Daoy (cell line): ENCODE data around the gene LINGO3. TPM values are rescaled to one million over a fixed set of nuclear protein-coding genes. Genes with fewer than 3 reads are reported as not detected.
A peak's percentile ranks its signal among the peaks of the same experiment; 100 is the strongest.

Source experiments
- DNase-seq: peaks from one replicate; pipeline ENCODE4 v3.0.0-alpha.2; 2015; ENCODE audit warnings: low read depth
- total RNA-seq: library from RNA; depleted of rRNA; stranded (reverse); fragments of >200 nt; shearing (Covaris generic); gene quantifications from 2 replicates; pipeline ENCODE4 v1.2.3, GENCODE V29; 2014; rRNA removed

Gene LINGO3
- total RNA-seq, 1 experiment from 2014 or later, result 0.23 TPM

DNA sequence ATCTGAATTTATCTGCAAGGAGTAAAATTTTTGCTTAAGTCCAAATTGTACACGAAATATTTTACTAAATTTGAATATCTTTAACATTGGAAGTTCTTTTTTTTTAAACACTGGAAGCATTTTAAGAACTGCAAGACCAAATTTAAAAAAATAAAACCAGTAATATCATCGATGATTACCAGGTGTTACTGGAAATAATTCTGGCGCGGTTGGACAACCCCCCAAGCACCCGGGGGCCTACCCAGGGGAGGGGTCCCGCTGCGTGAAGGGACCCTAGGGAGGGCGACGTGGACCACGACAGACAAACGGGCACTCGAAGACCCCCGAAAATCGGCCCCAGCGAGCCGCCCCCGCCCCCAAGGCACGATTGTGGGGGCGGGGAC, 39.1 kb downstream of the LINGO3 start:
- DNase-seq, result no peak

- no peak for DNase-seq
Measured at GRCh38 chr19:2268480-2268830, 39.5 kb downstream of the LINGO3 start.

GRCh38 chr19:2266183-2266993, 41.6 kb downstream of the LINGO3 start:
- DNase-seq, result peak; percentile 90

DNA sequence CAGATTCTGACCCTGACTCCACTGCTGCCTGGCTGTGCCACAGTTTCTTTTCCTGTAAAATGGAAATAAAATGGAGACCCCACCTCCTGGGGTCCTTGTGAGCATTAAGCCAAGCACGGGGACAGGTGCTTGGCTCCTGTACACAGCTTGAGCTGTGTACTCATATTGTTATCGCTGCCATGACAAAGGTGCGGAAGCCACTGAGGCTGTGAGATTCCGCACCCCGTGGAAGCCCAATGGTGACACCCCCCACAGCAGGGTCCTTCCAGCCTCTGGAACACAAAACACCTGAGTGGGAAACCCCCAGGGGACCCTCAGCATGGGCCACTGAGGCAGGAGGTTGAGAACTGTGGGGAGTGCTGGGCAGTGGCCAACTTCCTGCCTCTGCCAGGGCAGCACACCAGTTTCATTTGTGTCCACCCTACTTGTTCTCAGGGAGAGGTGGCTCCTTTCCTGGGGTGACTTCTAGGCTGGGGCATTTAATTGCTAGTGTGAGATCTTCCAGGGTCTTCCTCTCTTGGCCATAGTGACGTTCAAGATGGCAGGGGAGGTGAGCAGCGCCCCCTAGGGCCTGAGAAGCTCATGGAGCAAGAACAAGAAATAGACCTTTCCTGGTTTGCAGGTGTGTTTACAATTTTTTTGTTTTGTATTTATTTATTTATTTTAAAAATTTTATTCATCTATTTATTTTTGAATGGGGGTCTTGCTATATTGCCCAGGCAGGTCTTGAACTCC, 46.3 kb downstream of the LINGO3 start:
- DNase-seq, result no peak

GRCh38 chr19:2260341-2260805, 47.6 kb downstream of the LINGO3 start:
- no peak for DNase-seq

DNA sequence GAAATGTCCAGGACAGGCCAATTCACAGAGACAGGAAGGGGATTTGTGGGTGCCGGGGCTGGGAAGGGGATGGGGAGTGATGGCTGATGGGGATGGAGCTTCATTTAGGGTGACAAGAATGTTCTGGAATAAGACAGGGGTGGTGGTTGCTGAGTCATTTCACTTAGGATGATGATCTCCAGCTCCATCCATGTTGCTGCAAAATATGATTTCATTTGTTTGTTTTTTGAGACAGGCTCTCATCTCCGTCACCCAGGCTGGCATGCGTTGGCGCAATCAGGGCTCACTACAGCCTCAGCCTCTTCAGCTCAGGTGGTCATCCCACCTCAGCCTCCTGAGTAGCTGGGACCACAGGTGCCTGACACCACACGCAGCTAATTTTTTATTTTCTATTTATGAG, 48.6 kb downstream of the LINGO3 start:
- DNase-seq, result no peak

Other genes starting within 250 kb of the LINGO3 start
- gene MOB3A, start 211.8 kb downstream of the LINGO3 start, total RNA-seq, result 11.1 and 13.5 TPM in 2 replicates
- not detected in 2 replicates for gene IZUMO4, start 211.2 kb downstream of the LINGO3 start, total RNA-seq
- 79.0 and 93.3 TPM in 2 replicates for gene AP3D1, start 156.6 kb downstream of the LINGO3 start, total RNA-seq
- gene DOT1L, start 144.2 kb downstream of the LINGO3 start, total RNA-seq, result 5.0 and 10.8 TPM in 2 replicates
- 70.9 and 101 TPM in 2 replicates for gene PLEKHJ1, start 71.8 kb downstream of the LINGO3 start, total RNA-seq
- gene SF3A2, start 71.3 kb downstream of the LINGO3 start, total RNA-seq, result 26.3 and 47.7 TPM in 2 replicates
- 0.51 and 2.2 TPM in 2 replicates for gene AMH, start 58.8 kb downstream of the LINGO3 start, total RNA-seq
- gene JSRP1, start 51.7 kb downstream of the LINGO3 start, total RNA-seq, result 1.6 TPM in 1 of 2 replicates, not detected in the other
- gene PEAK3, start 26.0 kb downstream of the LINGO3 start, total RNA-seq, result not detected in 2 replicates
- 363 and 380 TPM in 2 replicates for gene LSM7, start 20.4 kb upstream of the LINGO3 start, total RNA-seq
- gene SPPL2B, start 20.5 kb upstream of the LINGO3 start, total RNA-seq, result 19.3 and 24.4 TPM in 2 replicates
- gene TMPRSS9, start 52.1 kb upstream of the LINGO3 start, total RNA-seq, result not detected in 2 replicates
- 54.0 and 56.3 TPM in 2 replicates for gene TIMM13, start 119.4 kb upstream of the LINGO3 start, total RNA-seq
- gene LMNB2, start 148.8 kb upstream of the LINGO3 start, total RNA-seq, result 207 and 209 TPM in 2 replicates
- 70.5 and 85.9 TPM in 2 replicates for gene GADD45B, start 168.0 kb upstream of the LINGO3 start, total RNA-seq